Measurements from ENCODE around the gene NPY.

Gene NPY

DNA sequence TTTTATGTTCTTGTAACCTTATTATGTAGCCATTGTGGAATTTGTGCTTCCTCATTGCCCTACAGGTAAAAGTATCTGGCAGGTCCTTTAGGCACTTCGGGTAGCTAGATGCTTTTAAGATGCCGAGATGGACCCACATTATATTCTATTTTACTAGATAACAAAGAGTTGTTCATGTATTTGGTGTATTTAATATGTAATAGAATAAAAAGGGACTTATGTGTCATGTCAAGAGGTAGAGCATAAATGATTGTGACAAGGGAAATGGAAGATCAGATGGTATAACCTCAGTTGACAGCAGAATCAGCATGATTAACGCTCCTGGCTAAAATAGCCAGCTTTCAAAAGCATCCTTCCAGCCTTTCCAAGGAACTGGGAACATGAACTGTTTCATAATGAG is 50.6 kb downstream of the NPY start:
- Mint-ChIP-seq H3K4me3 (no peak overlapping the region), H3K9me3 (ENCODE audit: low read depth) (peaks cover 8% of the 10 kb centered on the region), H3K27me3 (peaks cover 7% of the 10 kb centered on the region), H3K27ac (no peak overlapping the region), H3K4me1 (ENCODE audit: low read depth) (no peaks in the 10 kb centered on the region), H3K36me3 (peaks cover 3% of the 10 kb centered on the region)

DNA sequence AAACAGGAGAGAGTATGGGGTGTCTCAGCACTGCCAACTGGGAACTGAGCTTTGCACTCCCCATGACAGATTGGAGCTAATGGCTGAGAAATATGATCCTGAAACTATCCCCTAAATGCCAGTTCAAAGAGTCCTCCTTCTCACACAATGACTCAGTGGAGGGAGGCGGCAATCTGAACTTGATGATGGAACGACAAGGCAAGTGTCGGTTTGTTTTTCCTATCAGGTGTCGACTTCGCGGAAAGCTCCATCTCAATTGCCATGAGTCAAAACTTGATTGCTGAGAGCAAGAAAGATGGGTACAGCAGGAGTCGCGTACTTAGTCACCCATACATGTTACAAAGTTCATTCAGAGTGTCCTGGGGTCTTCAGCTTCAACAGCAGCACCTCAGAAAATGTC is 52.5 kb downstream of the NPY start:
- Mint-ChIP-seq H3K36me3 (peaks cover 3% of the 10 kb centered on the region), H3K4me1 (ENCODE audit: low read depth) (no peaks in the 10 kb centered on the region)

DNA sequence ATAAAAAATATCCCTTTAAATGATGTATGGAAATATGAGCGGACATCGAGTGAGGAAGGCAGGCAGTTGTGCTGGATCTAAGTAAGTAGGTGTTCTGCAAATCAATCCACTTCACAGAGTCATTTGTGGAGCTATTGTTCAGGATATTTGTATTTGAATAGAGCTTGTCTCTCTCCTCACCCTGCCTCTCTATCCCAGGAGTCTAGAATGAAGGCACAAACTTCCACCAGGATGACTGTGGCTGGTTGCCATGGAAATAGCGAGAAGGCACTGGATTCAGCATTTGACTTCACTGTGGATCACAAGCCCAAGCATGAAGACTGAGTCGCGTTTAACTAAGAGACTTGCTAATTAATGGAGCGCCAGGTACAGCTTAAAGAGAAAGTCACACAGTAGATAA is 53.2 kb downstream of the NPY start:
- Mint-ChIP-seq H3K27ac (no peak overlapping the region), H3K4me1 (ENCODE audit: low read depth) (no peaks in the 10 kb centered on the region), H3K9me3 (ENCODE audit: low read depth) (peaks cover 8% of the 10 kb centered on the region), H3K36me3 (peaks cover 3% of the 10 kb centered on the region), H3K4me3 (no peak overlapping the region), H3K27me3 (peaks cover 7% of the 10 kb centered on the region)

More for the DNA sequence above, 52.5 kb downstream of the NPY start:
- no peak overlapping the region for H3K27ac Mint-ChIP-seq
- peaks cover 8% of the 10 kb centered on the region for H3K9me3 Mint-ChIP-seq (ENCODE audit: low read depth)
- H3K4me3 Mint-ChIP-seq, result no peak overlapping the region
- peaks cover 7% of the 10 kb centered on the region for H3K27me3 Mint-ChIP-seq

DNA sequence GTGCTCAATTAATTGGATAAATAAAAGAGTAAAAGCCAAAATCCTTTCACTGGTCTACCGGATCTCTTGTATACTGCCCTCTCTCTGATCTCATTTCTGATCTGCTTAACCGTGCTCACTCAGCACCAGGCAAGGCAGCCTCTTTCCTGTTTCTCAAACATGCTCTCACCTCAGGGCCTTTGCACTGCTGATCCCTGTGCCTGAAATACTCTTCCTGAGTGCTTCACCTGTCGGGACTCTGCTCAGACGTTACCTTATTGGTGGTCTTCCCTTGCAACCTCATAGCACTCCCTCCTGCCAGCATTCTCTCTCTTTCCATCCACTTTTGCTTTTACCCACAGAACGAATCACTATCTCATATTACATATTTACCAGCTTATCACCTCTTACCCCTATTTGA is 55.6 kb downstream of the NPY start:
- H3K4me3 Mint-ChIP-seq, result no peak overlapping the region
- H3K9me3 Mint-ChIP-seq (ENCODE audit: low read depth), result no peaks in the 10 kb centered on the region
- no peak overlapping the region for H3K27ac Mint-ChIP-seq
- peaks cover 2% of the 10 kb centered on the region for H3K27me3 Mint-ChIP-seq
- H3K4me1 Mint-ChIP-seq (ENCODE audit: low read depth), result no peaks in the 10 kb centered on the region
- no peaks in the 10 kb centered on the region for H3K36me3 Mint-ChIP-seq

DNA sequence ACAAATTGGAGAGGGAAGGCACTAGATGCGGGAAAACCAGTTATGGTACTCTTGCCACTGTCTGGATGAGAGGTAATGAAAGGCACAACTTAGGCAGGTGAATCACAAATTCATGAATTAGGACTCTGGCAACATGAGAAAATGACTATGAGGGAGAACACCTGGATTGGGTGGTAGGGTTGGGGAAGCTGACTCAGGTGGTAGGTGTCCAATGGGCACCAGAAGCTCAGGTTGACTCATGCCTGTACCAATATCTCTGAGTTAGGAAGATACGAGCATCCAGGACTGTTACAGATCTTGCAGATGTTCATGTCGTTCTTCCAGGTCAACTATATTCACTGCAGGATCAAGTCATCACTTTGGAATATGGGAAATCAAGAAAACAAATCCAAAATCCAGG is 56.7 kb downstream of the NPY start:
- H3K27me3 Mint-ChIP-seq, result peaks cover 1% of the 10 kb centered on the region
- no peaks in the 10 kb centered on the region for H3K9me3 Mint-ChIP-seq (ENCODE audit: low read depth)
- no peak overlapping the region for H3K4me3 Mint-ChIP-seq
- no peak overlapping the region for H3K27ac Mint-ChIP-seq
- no peaks in the 10 kb centered on the region for H3K4me1 Mint-ChIP-seq (ENCODE audit: low read depth)
- no peaks in the 10 kb centered on the region for H3K36me3 Mint-ChIP-seq

All from activated naive CD8-positive, alpha-beta T cell (primary cell).